Muscle of back (tissue), 13 donors: ENCODE results near the gene EPHA7. TPM values are rescaled to one million over a fixed set of nuclear protein-coding genes. Genes with fewer than 3 reads are reported as not detected.

Experiments used
- DNase-seq, 3 donors: peaks; one replicate each; pipeline versions ENCODE4 v3.0.0 to v3.0.0-alpha.2; 2013
- long read RNA-seq, 9 donors: transcript quantifications; one replicate each; lab custom pipeline, GENCODE V29; 2026
- polyA plus RNA-seq, 10 donors: library from polyadenylated mRNA; unstranded; fragments of 120-200 nt; gene quantifications; one replicate each; pipeline ENCODE4 v1.2.1, GENCODE V29; 2013; ENCODE audit not compliant: insufficient read length in 10 of 10

The EPHA7 gene
- polyA plus RNA-seq: 10 to 100 TPM in 4 of 10 donors, 1 to 10 TPM in 6; 3.8 to 14.8 (median 6.9) TPM
- long read RNA-seq, donor 1, partial matches to known transcripts: 0 of 2 reads
- long read RNA-seq, donor 1, other reads (novel, unspliced or antisense): 0 of 2 reads
- long read RNA-seq, donor 2, full-length matches to known transcripts: 1 of 1 reads
- long read RNA-seq, donor 2, partial matches to known transcripts: 0 of 1 reads
- long read RNA-seq, donor 2, other reads (novel, unspliced or antisense): 0 of 1 reads
- long read RNA-seq, donor 3: 0 reads
- long read RNA-seq, donor 4, full-length matches to known transcripts: 2 of 2 reads
- long read RNA-seq, donor 4, partial matches to known transcripts: 0 of 2 reads
- long read RNA-seq, donor 4, other reads (novel, unspliced or antisense): 0 of 2 reads
- long read RNA-seq, donor 5: 0 reads
- long read RNA-seq, donor 6: 0 reads
- long read RNA-seq, donor 7: 0 reads
- long read RNA-seq, donor 8, full-length matches to known transcripts: 1 of 1 reads
- long read RNA-seq, donor 8, partial matches to known transcripts: 0 of 1 reads
- long read RNA-seq, donor 8, other reads (novel, unspliced or antisense): 0 of 1 reads
- long read RNA-seq, donor 9: 0 reads

DNA sequence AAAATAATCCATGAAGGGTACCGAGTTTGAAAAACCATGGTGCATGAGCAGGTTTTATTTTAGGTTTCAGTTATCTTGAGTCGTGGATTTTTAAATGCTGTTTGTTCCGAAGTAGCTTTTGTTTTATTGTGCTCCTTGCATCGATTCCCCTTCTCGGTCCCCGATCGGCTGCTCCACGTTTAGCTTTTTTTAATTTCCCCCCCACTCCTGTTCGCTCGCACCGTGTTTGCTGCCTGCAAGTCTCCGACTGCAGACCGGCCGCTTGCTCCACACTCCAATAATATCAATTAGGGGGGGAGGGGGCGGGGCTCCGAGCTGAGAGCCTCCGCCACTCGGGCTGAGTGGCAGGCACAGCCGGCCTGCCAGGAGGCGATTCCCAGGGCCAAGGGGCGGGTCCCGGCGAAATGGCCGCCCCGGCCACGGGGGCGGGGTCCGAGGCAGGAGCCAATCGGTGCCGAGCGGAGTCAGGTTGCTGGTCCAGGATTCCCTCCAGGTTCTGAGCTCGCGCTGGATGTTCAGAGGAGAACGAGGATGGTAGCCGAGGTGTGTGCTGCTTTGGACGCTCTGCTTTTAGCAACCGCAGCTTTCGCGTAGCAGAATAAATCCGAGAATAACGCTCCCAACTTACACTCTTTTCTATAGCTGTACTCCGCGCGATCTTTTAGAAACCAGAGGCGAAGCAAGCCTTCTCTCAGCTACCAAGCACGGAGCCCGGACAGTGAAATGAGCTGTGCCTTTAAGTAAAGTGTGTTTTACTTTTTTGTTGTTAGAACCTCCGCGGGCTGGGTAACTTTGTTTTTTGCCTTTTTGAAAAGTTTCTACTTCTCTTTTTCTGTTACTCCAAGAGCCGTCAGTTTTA, at the start of gene EPHA7:
TSS of gene EPHA7 (minus strand) at position 256 of the 859 bp plus-strand sequence. CDS start at position 38, 218 bp downstream.
- peak; percentile 95 to 99 (median 98) for DNase-seq

- peak; percentile 33 to 79 (median 61) for DNase-seq
Measured at GRCh38 chr6:93468291-93468690, 48.9 kb upstream of the EPHA7 start.

DNA sequence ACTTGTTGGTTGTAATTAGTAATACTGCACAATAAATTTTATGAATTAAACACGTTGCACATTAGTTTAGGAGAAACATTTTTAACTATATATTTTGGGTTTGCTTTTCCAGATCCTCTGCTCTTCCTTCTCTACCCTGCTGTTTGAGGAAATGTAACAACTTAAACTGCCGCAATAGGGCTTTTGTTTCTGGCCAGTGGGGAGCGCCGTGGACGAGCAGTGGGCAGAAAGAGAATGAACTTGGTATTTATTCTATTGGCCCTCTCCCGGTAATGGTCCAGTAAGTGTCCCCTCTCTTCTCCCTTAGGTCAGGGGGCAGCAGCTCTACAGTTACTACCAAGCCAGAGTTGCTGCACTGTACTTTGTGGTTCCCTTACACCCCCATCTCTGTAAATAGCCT, 35.2 kb upstream of the EPHA7 start:
- no peak for DNase-seq

GRCh38 chr6:93453956-93454355, 34.6 kb upstream of the EPHA7 start:
- DNase-seq: no peak

- no peak for DNase-seq
Measured at GRCh38 chr6:93447874-93448273, 28.5 kb upstream of the EPHA7 start.

GRCh38 chr6:93437491-93437890, 18.1 kb upstream of the EPHA7 start:
- DNase-seq: no peak

DNA sequence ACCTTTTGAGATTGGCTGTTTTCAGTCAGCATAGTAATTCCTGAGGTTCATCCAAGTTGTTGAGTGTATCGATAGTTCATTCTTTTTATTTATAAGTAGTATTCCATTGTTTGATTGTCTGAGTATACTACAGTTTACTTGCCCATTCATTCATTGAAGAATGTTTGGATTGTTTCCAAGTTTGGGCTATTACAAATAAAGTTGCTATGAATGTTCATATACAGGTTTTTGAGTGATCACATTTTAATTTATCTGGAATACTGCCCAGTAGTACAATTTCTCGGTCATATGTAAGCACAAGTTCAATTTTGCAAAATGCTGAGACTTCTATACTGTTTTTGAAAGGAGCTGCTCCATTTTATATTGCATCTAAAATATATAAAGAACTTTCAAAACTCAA, 14.2 kb upstream of the EPHA7 start:
- no peak for DNase-seq

GRCh38 chr6:93424303-93425064, 5.1 kb upstream of the EPHA7 start:
- no peak for DNase-seq

- DNase-seq: peak; percentile 38 to 71 (median 69)
Measured at GRCh38 chr6:93423542-93423941, 4.2 kb upstream of the EPHA7 start.

- DNase-seq: peak; percentile 18 to 65 (median 29)
Measured at GRCh38 chr6:93420163-93420795, 920 bp upstream of the EPHA7 start.

- DNase-seq: peak; percentile 24 to 91 (median 63)
Measured at GRCh38 chr6:93418408-93419303, 703 bp downstream of the EPHA7 start.

DNA sequence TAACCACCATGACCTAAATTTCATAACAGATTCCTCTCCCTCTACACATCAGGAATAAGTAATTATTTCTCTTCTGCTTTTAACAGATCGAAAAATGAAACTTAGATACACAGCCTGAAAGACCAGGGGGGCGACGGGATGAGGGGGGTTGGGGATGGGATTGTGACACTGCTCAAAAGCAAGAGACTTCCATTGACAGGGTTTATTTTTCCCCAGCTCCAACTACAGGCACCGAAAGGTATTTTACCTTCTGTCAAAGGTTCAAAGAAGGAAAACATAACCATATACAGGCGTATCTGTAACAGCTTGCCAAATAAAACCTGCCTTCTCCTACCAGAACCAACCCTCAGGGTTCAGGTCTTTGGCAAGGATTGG, 1.3 kb downstream of the EPHA7 start:
- DNase-seq: peak in 2 of 3 donors; percentile 3 to 15

DNA sequence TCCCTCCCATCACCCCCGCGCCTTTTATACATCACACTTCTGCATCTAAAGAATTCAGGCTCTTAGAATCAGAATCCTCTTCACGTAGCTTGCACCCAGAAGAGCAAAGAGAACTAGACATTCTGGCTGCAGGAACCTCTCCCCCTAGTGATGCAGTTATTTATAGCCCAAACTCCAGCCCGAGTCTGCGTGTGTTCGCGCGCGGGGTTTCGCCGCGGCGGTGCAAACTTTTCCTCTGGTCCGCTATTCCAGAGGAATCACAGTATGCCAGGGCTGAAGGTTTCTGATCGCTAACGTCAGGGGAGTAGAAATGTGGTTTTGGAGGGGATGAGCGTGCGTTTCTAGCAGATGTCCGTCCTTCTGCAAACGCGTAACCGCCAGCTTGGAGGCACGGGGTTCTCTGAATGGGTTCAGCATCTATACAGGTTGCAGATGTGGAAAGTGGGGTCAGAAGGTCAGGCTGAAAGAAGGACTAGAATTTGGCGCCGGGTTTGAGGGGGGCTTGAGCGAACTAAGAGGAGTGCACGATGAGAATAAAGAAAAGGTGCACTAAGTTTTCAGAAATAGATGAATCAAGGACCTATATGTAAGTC, 1.8 kb downstream of the EPHA7 start:
- peak; percentile 31 to 92 (median 67) for DNase-seq

DNA sequence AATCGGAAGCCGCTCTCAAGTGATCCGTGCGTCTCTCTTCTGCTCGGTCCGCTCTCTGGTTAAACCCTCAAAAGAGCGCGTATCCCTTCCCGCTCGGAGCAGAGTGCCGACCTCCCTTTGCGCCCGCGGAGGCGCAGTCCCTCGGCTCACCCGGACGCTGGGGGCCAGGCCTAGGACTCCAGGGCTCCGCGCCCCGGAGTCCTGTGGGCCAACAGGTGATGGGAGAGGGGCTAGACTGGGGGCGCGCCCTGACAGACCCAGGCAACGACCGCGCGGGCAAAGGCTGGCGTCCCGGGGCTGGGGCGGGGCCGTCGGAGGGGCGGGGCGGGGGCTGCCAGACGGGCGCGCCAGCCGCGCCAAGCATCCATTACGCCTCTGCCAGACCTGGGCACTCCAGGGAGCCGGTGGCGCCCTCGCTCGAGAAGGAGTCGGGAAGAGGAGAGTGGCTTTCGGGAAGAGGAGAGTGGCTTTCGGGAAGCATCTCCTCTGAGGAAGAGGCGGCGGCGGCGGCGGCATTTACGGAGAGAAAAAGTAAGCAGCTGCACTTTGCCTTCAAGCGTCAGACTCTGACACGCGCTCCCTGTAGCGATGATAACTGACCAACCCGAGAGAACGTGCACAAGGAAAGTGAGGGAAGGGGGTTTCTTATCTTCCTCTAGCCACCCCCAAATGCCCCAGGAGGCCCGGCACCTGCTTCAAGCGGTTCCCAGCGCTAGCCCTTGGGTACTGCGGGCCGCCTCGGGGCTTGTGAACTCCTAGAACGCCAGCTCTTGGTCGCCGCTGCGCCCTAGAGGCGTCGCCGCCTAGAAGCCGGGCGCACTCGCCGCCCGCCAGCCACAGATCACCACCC, 2.6 kb downstream of the EPHA7 start:
- peak; percentile 19 to 89 (median 38) for DNase-seq

- DNase-seq: no peak
Measured at GRCh38 chr6:93413190-93413589, 6.2 kb downstream of the EPHA7 start.

DNA sequence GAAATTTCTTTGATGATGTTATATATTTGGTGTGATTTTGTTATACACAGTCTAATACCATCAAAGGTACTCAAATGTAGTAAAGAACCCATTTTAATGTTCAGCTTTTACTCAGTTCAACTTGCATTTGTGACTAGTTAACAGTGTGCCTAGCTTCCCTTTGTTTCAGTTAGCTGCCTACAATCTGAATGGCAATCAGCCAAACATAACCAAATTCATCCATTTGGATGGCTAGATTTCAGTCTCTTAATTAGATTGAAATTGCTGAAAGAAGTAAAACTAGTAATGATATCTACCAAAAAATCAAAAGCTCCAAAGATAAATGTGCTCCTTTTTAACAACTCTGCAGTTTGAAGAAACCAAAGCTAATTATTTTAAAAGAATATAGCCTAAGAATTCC, 6.9 kb downstream of the EPHA7 start:
- DNase-seq: no peak

- peak; percentile 5 to 70 (median 36) for DNase-seq
Measured at GRCh38 chr6:93407186-93407585, 12.2 kb downstream of the EPHA7 start.

- DNase-seq: no peak
Measured at GRCh38 chr6:93403390-93403789, 16.0 kb downstream of the EPHA7 start.
